ENCODE measurements around the gene RUBCNL.

GRCh38 chr13:46385946-46386345 lies 1.1 kb downstream of the RUBCNL start:
- TF ChIP-seq CTCF (conservative IDR thresholded peaks at IDR 0.05) = no peak
- TF ChIP-seq EZH2 (IDR thresholded peaks at IDR 0.05; ENCODE audit: low read depth) = no peak
